ENCODE measurements around the gene TMEM151B.
"Not testable (repeated sequence)": the region's sequence is repeated elsewhere in the genome, so short reads cannot be mapped to it uniquely, and the experiment has no call there.

Gene TMEM151B

DNA sequence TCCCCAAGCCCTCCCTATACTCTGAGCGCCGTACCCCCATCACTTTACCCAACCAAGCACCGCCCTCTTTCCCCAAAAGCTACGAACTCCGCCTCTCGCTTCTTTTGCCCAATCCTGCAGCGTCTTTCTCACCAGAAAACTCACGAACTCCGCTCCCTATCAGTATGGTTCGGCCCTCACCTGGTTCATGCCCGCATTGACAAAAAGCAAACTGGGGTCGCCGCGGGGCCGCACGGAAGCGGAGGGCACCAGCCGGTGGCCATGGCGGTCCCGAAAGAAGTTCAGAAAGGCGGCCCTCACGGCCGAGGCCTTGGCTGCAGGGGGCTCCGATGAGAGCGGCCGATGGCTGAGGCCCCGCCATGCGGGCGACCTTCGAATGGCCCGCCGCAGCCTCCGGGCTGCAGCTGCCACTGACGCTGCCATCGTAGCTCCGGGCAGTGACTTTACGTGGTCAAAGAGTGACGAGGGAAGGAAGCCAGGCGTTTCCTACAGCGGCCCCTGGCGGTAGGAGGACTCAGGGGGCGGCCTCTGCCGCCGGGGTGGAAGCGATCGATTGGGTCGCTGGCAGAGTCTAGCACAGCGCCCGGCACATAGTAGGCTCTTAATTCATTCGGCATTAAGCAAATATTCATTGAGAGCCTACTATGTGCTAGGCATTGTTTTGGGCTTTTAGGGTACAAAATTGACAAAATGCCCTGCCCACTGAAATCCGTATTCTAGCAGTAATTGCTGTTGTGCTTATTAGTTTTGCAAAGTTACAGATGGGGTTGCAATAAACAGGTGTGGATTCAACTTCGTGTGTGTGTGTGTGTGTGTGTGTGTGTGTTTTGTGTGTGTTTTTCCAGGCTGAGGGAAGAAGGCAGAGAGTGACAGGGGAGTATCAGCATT lies 42.9 kb downstream of the TMEM151B start, which contains the start of gene AARS2:
Gene AARS2 (minus strand): TSS at position 447 of the 888 bp plus-strand sequence. CDS start 24 bp downstream, at position 423.
- peak within 1 kb of the TSS; percentile 91 for H3K4me3 ChIP-seq (ENCODE audit: low read depth, low read length)
- DNase-seq (ENCODE audit: low read depth): peak; percentile 36

DNA sequence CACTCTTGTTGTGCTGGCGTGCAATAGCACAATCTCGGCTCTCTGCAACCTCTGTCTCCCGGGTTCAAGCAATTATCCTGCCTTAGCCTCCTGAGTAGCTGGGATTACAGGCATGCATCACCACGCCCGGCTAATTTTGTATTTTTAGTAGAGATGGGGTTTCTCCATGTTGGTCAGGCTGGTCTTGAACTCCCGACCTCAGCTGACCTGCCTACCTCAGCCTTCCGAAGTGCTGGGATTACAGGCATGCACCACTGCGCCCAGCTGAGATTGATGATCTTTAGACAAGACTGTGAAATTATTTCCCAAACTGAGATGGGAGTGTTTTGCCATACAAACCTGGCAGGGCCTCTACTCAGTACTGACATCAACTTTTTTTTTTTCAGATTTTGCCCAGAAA lies 44.4 kb downstream of the TMEM151B start:
- H3K4me3 ChIP-seq (ENCODE audit: low read depth, low read length); DNase-seq (ENCODE audit: low read depth): not testable (repeated sequence)

DNA sequence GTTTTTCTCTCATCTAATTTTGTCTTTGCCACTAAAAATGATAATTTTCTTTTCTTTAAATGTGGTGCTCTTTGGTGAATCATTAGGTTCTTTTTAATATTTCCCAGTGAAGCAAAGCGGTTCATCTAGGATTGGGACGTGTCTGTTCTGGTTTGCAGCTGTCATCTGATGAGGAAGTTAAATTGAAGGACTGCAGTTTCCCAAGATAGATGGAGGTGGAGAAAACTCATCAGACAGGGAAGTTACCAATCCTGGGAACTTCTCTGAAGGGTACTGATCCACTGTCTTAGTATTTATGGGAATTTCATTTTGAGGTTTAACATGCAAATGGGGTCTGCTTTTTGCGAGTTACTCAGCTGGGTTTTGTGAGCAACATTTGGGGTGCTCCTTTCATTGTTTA lies 45.3 kb downstream of the TMEM151B start:
- DNase-seq (ENCODE audit: low read depth): no peak
- no peak overlapping the region for H3K4me3 ChIP-seq (ENCODE audit: low read depth, low read length)

DNA sequence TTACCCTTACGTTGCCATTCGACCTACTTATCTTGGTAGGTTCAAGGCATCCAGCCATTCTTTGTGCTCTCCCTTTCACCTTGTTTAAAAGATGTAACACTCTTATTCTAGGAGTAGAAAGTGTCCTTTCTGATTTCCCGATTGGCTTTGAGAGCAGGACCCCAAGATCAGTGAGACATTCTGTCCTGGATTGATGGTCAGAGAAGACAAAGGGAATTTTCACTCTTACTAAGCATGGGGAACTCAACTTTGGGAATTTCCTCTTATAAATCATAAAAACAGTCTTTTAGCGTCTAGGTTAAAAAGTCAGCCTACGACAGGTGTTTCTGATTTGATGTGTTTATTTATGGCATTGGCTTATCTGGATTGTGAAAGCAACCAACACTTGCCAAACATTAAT lies 45.7 kb downstream of the TMEM151B start:
- H3K4me3 ChIP-seq (ENCODE audit: low read depth, low read length): no peak overlapping the region
- DNase-seq (ENCODE audit: low read depth): no peak

DNA sequence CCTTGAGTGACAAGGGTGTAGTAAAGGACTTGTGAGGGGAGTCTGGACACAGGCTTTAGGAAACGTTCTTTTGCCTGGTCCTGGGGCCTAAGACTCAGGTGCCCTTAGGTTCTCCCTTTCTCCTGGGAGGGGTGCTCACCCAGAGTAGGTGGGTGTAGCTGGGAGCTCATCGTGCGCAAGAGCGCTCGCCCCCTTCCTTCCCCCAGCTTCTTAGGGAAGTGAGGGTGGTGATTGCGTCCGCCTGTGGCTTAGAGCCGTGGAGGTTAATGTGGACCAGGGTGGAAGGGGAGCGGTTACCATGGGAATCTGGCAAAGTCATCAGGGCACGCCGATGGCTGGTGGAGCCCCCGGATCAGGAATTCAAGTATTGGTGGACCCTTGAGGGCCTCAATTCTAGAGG lies 46.2 kb downstream of the TMEM151B start:
- DNase-seq (ENCODE audit: low read depth): no peak
- no peak overlapping the region for H3K4me3 ChIP-seq (ENCODE audit: low read depth, low read length)

DNA sequence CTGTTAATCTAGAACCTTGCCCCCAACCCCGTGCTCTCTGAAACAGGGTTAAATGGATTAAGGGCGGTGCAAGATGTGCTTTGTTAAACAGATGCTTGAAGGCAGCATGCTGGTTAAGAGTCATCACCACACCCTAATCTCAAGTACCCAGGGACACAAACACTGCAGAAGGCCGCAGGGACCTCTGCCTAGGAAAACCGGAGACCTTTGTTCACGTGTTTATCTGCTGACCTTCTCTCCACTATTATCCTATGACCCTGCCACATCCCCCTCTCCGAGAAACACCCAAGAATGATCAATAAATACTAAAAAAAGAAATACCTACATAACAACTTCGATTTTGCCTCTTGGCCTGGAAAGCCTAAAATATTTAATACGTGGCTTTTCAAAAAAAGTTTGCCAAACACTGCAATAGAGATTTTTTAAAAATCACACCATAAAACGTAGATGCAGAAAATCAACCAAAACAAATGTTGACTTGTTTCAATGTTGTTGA lies 46.9 kb downstream of the TMEM151B start:
- DNase-seq (ENCODE audit: low read depth); H3K4me3 ChIP-seq (ENCODE audit: low read depth, low read length): not testable (repeated sequence)

DNA sequence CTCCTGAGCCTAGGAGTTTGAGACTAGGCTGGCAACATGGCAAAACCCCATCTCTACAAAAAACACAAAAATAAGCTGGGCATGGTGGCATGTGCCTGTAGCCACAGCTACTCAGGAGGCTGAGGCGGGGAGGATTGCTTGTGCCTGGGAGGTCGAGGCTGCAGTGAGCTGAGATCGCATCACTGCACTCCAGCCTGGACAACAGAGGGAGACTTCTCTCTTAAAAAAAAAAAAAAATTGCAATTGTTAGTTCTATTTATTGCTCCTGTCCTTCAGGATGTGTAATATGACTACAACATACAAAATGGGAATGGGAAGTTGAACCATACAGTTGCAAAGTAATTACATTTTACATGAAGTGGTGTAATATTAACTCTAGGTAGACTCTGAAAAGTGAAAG lies 51.0 kb downstream of the TMEM151B start:
- DNase-seq (ENCODE audit: low read depth): no peak
- no peak overlapping the region for H3K4me3 ChIP-seq (ENCODE audit: low read depth, low read length)

DNA sequence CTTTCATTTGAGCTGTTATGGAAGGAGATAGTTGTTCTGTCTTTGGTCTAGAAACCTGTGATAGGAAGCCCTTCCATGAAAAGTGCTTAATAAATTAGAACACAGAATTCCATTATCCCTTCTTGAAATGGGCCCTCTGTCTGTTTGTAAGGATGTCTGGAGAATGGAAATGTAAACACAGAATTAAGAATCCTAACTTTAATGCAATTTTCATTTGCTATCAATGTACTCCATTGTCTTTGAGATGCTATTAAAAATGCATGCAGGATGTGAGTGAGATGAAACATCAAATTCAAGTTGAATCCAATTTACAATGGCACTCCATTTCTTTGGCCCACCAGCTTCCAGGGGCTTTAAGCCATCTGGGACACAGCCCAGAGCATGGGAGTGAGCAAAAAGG lies 56.8 kb downstream of the TMEM151B start:
- H3K4me3 ChIP-seq (ENCODE audit: low read depth, low read length): no peak overlapping the region
- no peak for DNase-seq (ENCODE audit: low read depth)

DNA sequence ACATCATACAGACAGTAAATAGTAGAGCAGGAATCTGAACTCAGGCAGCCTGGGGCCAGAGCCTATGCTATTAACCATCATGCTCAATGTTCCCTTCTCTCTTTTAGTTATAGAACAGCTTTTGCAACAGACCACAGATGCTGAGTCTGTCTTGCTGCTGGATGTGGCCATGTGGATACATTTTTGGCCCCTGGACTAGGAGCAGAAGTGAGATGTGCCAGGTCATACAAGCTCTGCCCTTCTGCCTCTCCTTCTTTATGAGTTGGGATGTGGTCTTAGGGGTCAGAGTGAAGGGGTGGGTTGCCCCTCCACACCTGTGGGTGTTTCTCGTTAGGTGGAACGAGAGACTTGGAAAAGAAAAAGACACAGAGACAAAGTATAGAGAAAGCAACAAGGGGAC lies 57.5 kb downstream of the TMEM151B start:
- no peak for DNase-seq (ENCODE audit: low read depth)
- no peak overlapping the region for H3K4me3 ChIP-seq (ENCODE audit: low read depth, low read length)

DNA sequence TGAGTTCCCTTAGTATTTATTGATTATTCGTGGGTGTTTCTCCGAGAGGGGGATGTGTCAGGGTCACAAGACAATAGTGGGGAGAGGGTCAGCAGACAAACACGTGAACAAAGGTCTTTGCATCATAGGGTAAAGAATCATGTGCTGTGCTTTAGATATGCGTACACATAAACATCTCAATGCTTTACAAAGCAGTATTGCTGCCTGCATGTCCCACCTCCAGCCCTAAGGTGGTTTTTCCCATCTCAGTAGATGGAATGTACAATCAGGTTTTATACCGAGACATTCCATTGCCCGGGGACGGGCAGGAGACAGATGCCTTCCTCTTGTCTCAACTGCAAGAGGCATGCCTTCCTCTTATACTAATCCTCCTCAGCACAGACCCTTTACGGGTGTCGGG lies 58.0 kb downstream of the TMEM151B start:
- DNase-seq (ENCODE audit: low read depth); H3K4me3 ChIP-seq (ENCODE audit: low read depth, low read length): not testable (repeated sequence)

DNA sequence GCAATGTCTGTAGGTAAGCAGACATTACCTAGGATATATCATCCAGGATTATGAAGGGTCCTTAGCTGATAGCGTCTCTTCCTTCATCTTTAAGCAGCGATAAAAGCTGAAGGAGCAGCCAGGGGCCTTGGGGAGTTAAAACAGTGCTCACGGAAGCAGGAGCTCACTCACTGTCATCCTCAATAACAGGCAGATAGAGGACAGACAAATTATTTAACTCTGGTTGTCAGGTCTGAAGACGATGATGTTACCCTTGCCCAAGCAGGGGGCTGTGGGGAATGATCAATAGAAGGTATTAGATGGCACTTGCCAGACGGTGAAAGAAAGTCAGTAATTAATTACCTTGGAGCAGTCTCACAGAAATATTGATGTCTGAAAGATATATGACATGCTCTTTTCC lies 59.6 kb downstream of the TMEM151B start:
- no peak for DNase-seq (ENCODE audit: low read depth)
- no peak overlapping the region for H3K4me3 ChIP-seq (ENCODE audit: low read depth, low read length)

DNA sequence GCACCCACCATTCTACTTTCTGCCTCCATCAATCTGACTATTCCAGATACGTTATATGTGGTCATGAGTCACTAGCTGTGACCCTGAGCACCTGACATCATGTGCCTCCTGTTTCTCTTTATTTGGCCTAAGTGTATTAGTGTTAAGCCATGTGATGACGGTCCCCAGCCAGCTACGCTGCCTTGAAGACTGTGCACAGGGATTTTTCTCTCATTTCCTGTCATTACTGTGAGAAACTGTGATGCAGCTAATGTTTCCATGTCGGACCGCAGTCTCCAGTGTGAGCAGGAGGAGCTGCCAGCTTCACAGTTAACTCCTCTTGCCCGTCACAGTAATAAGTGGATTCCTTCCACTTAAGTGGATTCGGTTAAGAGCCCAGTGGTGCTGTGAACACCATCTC lies 62.3 kb downstream of the TMEM151B start:
- DNase-seq (ENCODE audit: low read depth): no peak

DNA sequence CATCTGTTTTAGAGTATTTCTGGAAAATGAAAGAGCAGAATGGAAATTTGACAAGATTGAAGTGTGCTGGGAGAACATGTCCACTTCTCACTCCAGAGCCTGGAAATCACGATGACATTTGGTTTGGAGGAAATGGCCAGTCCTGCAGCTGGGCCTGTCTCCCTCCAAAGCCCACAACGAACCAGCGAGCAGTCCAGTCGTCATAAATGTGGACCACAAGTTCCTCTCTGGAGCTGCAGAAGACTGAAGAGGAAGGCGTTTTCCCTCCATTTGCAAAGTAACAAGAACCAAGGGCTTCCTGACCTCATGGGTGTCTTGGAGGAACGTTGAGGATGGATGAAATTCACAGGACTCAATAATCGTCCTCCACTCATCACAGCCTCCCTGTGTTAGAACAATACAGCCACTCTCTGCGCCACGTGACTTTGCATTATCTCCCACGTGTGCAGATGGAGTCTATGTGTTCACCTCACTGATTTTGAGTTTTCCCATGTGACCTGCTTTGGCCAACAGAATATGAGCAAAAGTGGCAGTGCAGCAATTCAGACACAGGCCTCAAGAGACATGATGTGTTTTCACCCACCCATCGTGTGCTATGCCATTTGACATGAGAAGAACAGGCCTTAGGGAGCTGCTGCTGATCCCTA lies 63.1 kb downstream of the TMEM151B start:
- H3K4me3 ChIP-seq (ENCODE audit: low read depth, low read length): no peak overlapping the region
- no peak for DNase-seq (ENCODE audit: low read depth)

More for the DNA sequence above, 62.3 kb downstream of the TMEM151B start:
- H3K4me3 ChIP-seq (ENCODE audit: low read depth, low read length): no peak overlapping the region

DNA sequence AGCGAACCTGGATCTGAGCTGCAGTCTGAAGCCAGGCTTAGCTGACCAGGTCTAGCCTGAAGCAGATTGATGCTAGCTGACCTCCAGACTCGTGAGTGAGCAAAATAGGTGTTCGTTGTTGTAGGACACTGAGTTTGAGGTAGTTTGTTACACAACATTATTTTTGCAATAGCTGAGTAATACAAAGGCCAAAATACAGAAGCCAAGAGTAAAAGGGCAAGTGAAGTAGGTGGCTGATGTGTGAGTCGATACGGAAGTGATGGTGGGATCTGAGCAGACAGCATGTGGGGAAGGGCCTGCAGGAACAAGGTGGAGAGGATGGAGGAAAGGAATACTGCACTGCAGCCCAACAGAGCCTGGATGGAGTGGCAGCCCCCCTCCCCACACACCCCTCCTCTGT lies 63.7 kb downstream of the TMEM151B start:
- no peak overlapping the region for H3K4me3 ChIP-seq (ENCODE audit: low read depth, low read length)
- DNase-seq (ENCODE audit: low read depth): no peak

DNA sequence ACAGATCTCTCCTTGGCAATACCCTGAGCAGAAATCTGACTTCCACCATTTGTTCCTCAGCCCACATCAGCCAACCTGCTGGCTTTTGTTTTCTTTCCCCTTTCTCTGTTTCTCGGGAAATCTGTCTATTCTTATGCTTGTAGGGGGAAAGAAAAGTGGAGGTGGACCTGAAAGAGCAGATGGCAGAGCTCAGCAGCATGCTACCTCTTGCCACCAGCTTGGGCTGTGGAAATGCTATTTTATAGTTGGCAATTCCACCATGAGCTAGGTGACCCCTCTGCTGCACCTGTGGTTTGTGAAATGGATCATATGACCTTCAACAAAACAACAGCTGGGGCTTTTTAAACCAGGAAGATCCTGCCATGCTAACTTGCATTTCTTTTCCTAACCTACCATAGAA lies 65.4 kb downstream of the TMEM151B start:
- DNase-seq (ENCODE audit: low read depth): no peak

DNA sequence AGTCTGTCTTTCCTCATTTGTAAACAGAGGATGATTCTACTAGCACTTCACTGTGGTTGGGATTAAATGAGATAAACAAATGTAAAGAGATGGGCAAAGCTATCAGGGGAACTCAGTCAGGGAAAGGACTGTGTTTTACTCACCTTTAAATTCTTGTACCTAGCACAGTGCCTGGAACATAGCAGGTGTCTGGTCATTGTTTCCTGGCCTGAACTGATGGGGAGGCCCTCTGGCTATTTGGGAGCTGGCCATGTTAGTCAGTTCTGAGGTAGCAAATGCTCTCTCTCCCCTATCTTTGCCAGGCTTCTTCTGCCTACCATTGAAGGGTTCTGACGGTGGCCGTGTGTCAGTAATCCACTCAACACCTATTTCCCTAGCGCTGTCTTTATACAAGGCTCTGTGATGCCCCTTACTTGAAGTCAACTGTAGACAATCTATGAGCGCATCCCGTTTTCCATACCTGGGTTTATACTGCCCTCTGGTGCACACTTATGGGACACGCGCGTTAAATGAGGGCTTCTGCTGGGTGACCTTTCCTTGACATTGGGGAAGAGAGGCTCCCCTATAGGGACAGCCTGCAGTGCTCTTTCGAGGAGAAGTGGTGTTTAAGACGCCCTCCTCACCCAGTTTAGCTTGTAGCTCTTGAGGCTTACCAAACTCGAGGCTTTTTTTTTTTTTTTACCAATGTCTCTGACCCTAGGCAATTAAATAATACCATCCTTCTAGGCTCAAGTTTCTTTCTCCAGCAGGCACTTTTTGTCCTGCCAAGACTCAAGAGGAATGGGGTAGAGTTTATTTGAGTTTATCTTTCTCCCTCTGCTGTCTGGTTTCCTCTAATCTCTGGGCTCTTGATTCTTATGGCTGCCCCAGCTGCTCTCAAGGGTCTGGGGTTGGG lies 68.2 kb downstream of the TMEM151B start:
- H3K4me3 ChIP-seq (ENCODE audit: low read depth, low read length): no peak overlapping the region
- peak; percentile 6 for DNase-seq (ENCODE audit: low read depth)

More for the DNA sequence above, 65.4 kb downstream of the TMEM151B start:
- no peak overlapping the region for H3K4me3 ChIP-seq (ENCODE audit: low read depth, low read length)

DNA sequence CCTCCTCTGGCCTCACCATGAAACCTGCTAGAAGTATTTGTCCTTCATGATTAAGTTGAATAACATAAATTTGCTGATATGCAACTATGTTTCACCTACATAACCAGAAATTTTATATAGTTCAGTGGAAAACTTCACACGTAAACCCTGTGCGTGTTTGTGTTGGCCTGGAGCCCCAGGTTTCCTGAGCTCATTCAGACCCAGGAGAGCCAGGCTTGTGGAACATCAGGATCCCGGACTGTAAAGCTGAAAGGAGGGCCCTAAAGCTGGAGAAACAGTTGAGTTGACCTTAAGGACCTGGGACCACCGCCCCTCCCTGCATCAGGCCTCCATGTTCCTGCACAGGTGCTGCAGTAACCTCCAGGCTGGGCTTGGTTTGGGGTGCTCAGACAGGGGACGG lies 69.1 kb downstream of the TMEM151B start:
- H3K4me3 ChIP-seq (ENCODE audit: low read depth, low read length): no peak overlapping the region
- no peak for DNase-seq (ENCODE audit: low read depth)

DNA sequence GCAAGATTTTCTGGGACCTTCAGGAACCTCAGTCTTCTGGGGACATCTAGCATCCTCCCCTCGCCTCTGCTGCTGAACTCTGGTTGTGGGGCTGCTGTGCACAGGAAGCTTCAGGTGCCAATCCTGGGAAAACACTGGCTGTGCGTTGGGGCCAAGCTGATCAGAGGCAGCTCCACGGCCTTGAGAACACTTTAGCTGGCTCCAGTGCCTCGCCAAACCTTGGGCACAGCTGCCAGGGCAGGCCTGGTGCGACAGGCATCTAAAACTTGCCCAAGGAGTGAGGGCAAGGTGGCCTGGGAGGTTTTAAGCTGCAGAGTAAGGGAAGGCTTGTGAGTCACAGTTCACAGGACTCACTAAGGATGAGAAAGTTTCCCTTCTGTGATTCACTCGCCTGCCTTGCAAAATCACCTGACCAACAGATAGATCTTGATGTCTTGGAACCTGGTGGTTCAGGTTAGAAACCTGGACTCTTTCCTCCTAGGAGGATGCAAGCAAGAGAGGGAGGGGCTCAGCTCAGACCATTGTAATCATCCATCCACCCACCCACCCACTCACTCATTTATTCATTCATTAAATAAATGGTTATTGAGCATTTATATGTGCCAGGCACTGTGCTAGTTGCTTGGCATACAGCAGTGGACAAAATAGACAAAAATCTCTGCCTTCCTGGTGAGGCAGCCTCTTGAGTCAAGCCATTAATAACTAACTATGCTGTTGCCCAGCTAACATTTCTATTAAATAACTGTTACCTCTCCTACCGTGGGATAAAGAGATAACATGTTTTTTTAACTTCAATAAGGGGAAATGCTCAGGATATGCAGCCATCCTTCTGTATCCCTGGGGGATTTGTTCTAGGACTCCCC lies 69.7 kb downstream of the TMEM151B start:
- DNase-seq (ENCODE audit: low read depth): peak; percentile 17
- no peak overlapping the region for H3K4me3 ChIP-seq (ENCODE audit: low read depth, low read length)

All from skeletal muscle cell (primary cell).